HUES48 (cell line): ENCODE data around the gene TRPV4.

Experiments
- H3K27ac ChIP-seq: one replicate; pipeline ENCODE4 v1.7.0; 2013; ENCODE audit warnings: low read depth, low read length, inconsistent platforms
- H3K27me3 ChIP-seq: 2 replicates; pipeline ENCODE4 v1.6.1; 2013; ENCODE audit warnings: mild to moderate bottlenecking, low read length; ENCODE audit not compliant: control insufficient read depth, insufficient read depth
- H3K36me3 ChIP-seq: 2 replicates; pipeline ENCODE4 v1.6.1; 2013; ENCODE audit warnings: low read length; ENCODE audit not compliant: control insufficient read depth, insufficient read depth
- H3K4me1 ChIP-seq: 2 replicates; pipeline ENCODE4 v1.6.1; 2013; ENCODE audit warnings: mild to moderate bottlenecking, low read length; ENCODE audit not compliant: control insufficient read depth, insufficient read depth
- H3K4me3 ChIP-seq: 2 replicates; pipeline ENCODE4 v1.5.1; 2013; ENCODE audit warnings: mild to moderate bottlenecking, low read depth, low read length
- H3K9ac ChIP-seq: 2 replicates; pipeline ENCODE4 v1.6.1; 2013; ENCODE audit warnings: mild to moderate bottlenecking, low read depth, low read length, moderate library complexity
- H3K9me3 ChIP-seq: 2 replicates; pipeline ENCODE4 v1.6.1; 2013; ENCODE audit warnings: low read length; ENCODE audit not compliant: control insufficient read depth, insufficient read depth

The TRPV4 gene

GRCh38 chr12:109807954-109808643, 25.1 kb downstream of the TRPV4 start:
- H3K27ac ChIP-seq, result no peak overlapping the region
- no peaks in the 10 kb centered on the region for H3K4me1 ChIP-seq
- no peak overlapping the region for H3K9ac ChIP-seq
- H3K36me3 ChIP-seq, result no peaks in the 10 kb centered on the region
- H3K4me3 ChIP-seq, result no peak overlapping the region
- H3K27me3 ChIP-seq, result no peaks in the 10 kb centered on the region
- H3K9me3 ChIP-seq, result no peaks in the 10 kb centered on the region

- H3K27ac ChIP-seq, result no peak overlapping the region
- no peaks in the 10 kb centered on the region for H3K36me3 ChIP-seq
- H3K27me3 ChIP-seq, result no peaks in the 10 kb centered on the region
- no peaks in the 10 kb centered on the region for H3K4me1 ChIP-seq
- H3K4me3 ChIP-seq, result no peak overlapping the region
- H3K9ac ChIP-seq, result no peak overlapping the region
- no peaks in the 10 kb centered on the region for H3K9me3 ChIP-seq
Observed at GRCh38 chr12:109804820-109805761, 28.1 kb downstream of the TRPV4 start.

- Histone ChIP-seq H3K4me3 (no peak overlapping the region), H3K9me3 (no peaks in the 10 kb centered on the region), H3K4me1 (no peaks in the 10 kb centered on the region), H3K36me3 (no peaks in the 10 kb centered on the region), H3K27me3 (no peaks in the 10 kb centered on the region), H3K9ac (no peak overlapping the region), H3K27ac (no peak overlapping the region)
Observed at GRCh38 chr12:109803678-109804077, 29.5 kb downstream of the TRPV4 start.

- Histone ChIP-seq H3K36me3 (no peaks in the 10 kb centered on the region), H3K4me3 (no peak overlapping the region), H3K9ac (no peak overlapping the region), H3K9me3 (no peaks in the 10 kb centered on the region), H3K27me3 (no peaks in the 10 kb centered on the region), H3K4me1 (no peaks in the 10 kb centered on the region), H3K27ac (no peak overlapping the region)
Observed at GRCh38 chr12:109802828-109803227, 30.4 kb downstream of the TRPV4 start.

GRCh38 chr12:109800536-109800935, 32.7 kb downstream of the TRPV4 start:
- H3K4me1 ChIP-seq, result no peaks in the 10 kb centered on the region
- H3K27me3 ChIP-seq, result no peaks in the 10 kb centered on the region
- no peaks in the 10 kb centered on the region for H3K9me3 ChIP-seq
- no peak overlapping the region for H3K27ac ChIP-seq
- no peak overlapping the region for H3K4me3 ChIP-seq
- H3K9ac ChIP-seq, result no peak overlapping the region
- no peaks in the 10 kb centered on the region for H3K36me3 ChIP-seq

- Histone ChIP-seq H3K27ac (no peak overlapping the region), H3K4me1 (no peaks in the 10 kb centered on the region), H3K27me3 (no peaks in the 10 kb centered on the region), H3K9me3 (no peaks in the 10 kb centered on the region), H3K4me3 (no peak overlapping the region), H3K9ac (no peak overlapping the region), H3K36me3 (no peaks in the 10 kb centered on the region)
Observed at GRCh38 chr12:109798691-109799090, 34.5 kb downstream of the TRPV4 start.

- Histone ChIP-seq H3K4me1 (no peaks in the 10 kb centered on the region), H3K4me3 (no peak overlapping the region), H3K27ac (no peak overlapping the region), H3K36me3 (no peaks in the 10 kb centered on the region), H3K9me3 (no peaks in the 10 kb centered on the region), H3K27me3 (no peaks in the 10 kb centered on the region), H3K9ac (no peak overlapping the region)
Observed at GRCh38 chr12:109797905-109798669, 35.1 kb downstream of the TRPV4 start.

- no peaks in the 10 kb centered on the region for H3K4me1 ChIP-seq
- H3K36me3 ChIP-seq, result no peaks in the 10 kb centered on the region
- H3K4me3 ChIP-seq, result no peak overlapping the region
- H3K9ac ChIP-seq, result no peak overlapping the region
- H3K27me3 ChIP-seq, result no peaks in the 10 kb centered on the region
- H3K27ac ChIP-seq, result no peak overlapping the region
- no peaks in the 10 kb centered on the region for H3K9me3 ChIP-seq
Observed at GRCh38 chr12:109796057-109796456, 37.1 kb downstream of the TRPV4 start.

- H3K9me3 ChIP-seq, result no peaks in the 10 kb centered on the region
- no peak overlapping the region for H3K9ac ChIP-seq
- no peak overlapping the region for H3K4me3 ChIP-seq
- no peaks in the 10 kb centered on the region for H3K27me3 ChIP-seq
- no peak overlapping the region for H3K27ac ChIP-seq
- no peaks in the 10 kb centered on the region for H3K36me3 ChIP-seq
- no peaks in the 10 kb centered on the region for H3K4me1 ChIP-seq
Observed at GRCh38 chr12:109795023-109795422, 38.2 kb downstream of the TRPV4 start.

- Histone ChIP-seq H3K4me3 (no peak overlapping the region), H3K27me3 (no peaks in the 10 kb centered on the region), H3K27ac (no peak overlapping the region), H3K36me3 (no peaks in the 10 kb centered on the region), H3K9ac (no peak overlapping the region), H3K9me3 (no peaks in the 10 kb centered on the region), H3K4me1 (no peaks in the 10 kb centered on the region)
Observed at GRCh38 chr12:109793826-109794501, 39.2 kb downstream of the TRPV4 start.
